Esophagus (tissue), 2 donors: ENCODE measurements around the gene ZNF764. TPM values are rescaled to one million over a fixed set of nuclear protein-coding genes. Genes with fewer than 3 reads are reported as not detected.
A peak's percentile ranks its signal among the peaks of the same experiment; 100 is the strongest.

Experiments
- H3K27ac ChIP-seq, 2 donors: one replicate each; pipeline ENCODE4 v1.5.1; 2013; ENCODE audit warnings: low read depth in 2 of 2, mild to moderate bottlenecking in 2 of 2, inconsistent platforms in 1 of 2, low read length in 1 of 2, moderate library complexity in 1 of 2
- H3K27me3 ChIP-seq, 2 donors: one replicate each; pipeline ENCODE4 v1.6.1; 2013; ENCODE audit warnings: low read length in 2 of 2, control low read depth in 1 of 2, mild to moderate bottlenecking in 1 of 2; ENCODE audit not compliant: insufficient read depth in 2 of 2, control insufficient read depth in 1 of 2
- H3K36me3 ChIP-seq, 2 donors: one replicate each; pipeline ENCODE4 v1.6.1; 2013; ENCODE audit warnings: low read length in 1 of 2; ENCODE audit not compliant: control insufficient read depth in 2 of 2, insufficient read depth in 2 of 2
- H3K4me1 ChIP-seq, 2 donors: one replicate each; pipeline ENCODE4 v1.6.1; 2013; ENCODE audit warnings: low read length in 1 of 2; ENCODE audit not compliant: control insufficient read depth in 2 of 2, insufficient read depth in 2 of 2
- H3K4me3 ChIP-seq, 2 donors: one replicate each; pipeline ENCODE4 v1.5.1; 2013; ENCODE audit warnings: low read length in 2 of 2, mild to moderate bottlenecking in 2 of 2, low read depth in 1 of 2, moderate library complexity in 1 of 2
- H3K9me3 ChIP-seq, 2 donors: one replicate each; pipeline ENCODE4 v1.6.1; 2013; ENCODE audit warnings: mild to moderate bottlenecking in 2 of 2, low read depth in 1 of 2, low read length in 1 of 2, moderate library complexity in 1 of 2; ENCODE audit not compliant: control insufficient read depth in 2 of 2, insufficient read depth in 1 of 2
- WGBS, 2 donors: extraction: QIAGEN DNeasy Blood & Tissue Kit; methylation state at CpG; one replicate each; pipeline ENCODE4 v1.1.7; 2013; 5-methylcytosine and 5-hydroxymethylcytosine counted together
- polyA plus RNA-seq, 2 donors: library from polyadenylated mRNA; stranded (reverse); fragments of 200-250 nt; gene quantifications; one replicate each; pipeline ENCODE4 v1.2.3, GENCODE V29; 2013
- donor health status: healthy with polysubstance abuse.
- donor health status: Bipolar disorder and iron deficiency.

The ZNF764 gene
- polyA plus RNA-seq, 2 donors: 2.7 to 3.1 TPM

GRCh38 chr16:30571445-30572322 is 13.5 kb upstream of the ZNF764 start, which contains the start of gene ZNF688:
Gene ZNF688, minus strand, starts transcription at chr16:30571714. Its CDS starts 85 bp downstream, at chr16:30571629.
- 0% methylated on average over 67 of the region's 67 CpGs for WGBS, 2 donors
- peaks cover 0 to 5% of the 10 kb centered on the region in 2 donors for H3K4me1 ChIP-seq
- H3K27ac ChIP-seq: peak within 1 kb of the TSS; percentile 93
- no peaks in the 10 kb centered on the region for H3K9me3 ChIP-seq
- no peaks in the 10 kb centered on the region for H3K27me3 ChIP-seq
- H3K36me3 ChIP-seq: peaks cover 0 to 4% of the 10 kb centered on the region in 2 donors
- peak within 1 kb of the TSS; percentile 62 to 75 for H3K4me3 ChIP-seq

DNA sequence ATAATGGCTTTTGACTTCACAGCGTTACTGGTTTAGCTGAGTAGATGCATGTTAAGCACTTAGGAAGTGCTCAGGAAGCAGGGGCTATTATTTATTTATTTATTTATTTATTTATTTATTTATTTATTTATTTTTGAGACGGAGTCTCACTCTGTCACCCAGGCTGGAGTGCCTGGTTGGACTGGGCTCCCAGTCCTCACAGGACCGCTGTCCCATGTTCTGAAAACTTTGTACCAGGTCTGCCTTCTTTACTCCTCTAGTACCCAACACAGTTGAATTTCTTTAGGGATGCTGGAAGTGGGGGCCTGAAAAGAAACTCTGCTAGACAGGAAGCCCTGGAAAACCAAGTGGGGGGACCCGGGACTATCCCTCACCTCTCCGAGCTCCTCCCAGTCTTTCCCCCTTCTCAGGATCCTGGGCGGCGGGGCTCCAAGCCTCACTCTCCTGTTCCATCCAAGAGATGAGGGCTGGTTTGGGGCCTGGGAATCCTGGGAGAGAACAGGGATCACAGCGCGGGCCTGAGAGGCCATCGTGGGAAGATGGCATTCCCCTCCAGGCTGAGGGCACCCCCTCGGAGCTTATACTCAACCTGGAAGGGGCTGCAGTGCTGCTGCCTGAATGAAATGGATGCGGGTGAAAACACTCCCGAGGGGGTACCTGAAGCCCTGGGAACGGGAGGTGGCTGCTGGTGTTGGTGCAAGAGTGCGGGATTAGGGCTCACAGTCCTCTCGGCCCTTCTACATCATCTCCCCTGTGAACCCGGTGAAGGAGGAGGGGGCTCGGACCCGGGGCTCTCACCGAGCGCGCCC is 12.7 kb upstream of the ZNF764 start:
- Histone ChIP-seq H3K27me3 (no peaks in the 10 kb centered on the region), H3K4me3 (peak overlapping the region; percentile 62 to 75), H3K4me1 (peaks cover 0 to 5% of the 10 kb centered on the region in 2 donors), H3K27ac (peak overlapping the region; percentile 93), H3K36me3 (peaks cover 0 to 4% of the 10 kb centered on the region in 2 donors), H3K9me3 (no peaks in the 10 kb centered on the region)
- WGBS, 2 donors: 10 to 11% methylated on average over 22 of the region's 22 CpGs

- no peaks in the 10 kb centered on the region for H3K27me3 ChIP-seq
- peaks cover 0 to 5% of the 10 kb centered on the region in 2 donors for H3K4me1 ChIP-seq
- no peaks in the 10 kb centered on the region for H3K9me3 ChIP-seq
- H3K27ac ChIP-seq: no peak overlapping the region
- 86 to 88% methylated on average over 39 to 44 of the region's 44 CpGs for WGBS, 2 donors
- no peak overlapping the region for H3K4me3 ChIP-seq
- peaks cover 0 to 4% of the 10 kb centered on the region in 2 donors for H3K36me3 ChIP-seq
Measured at GRCh38 chr16:30569746-30570635, 11.8 kb upstream of the ZNF764 start.

GRCh38 chr16:30569281-30569680 is 11.1 kb upstream of the ZNF764 start:
- Histone ChIP-seq H3K36me3 (peaks cover 0 to 4% of the 10 kb centered on the region in 2 donors), H3K4me3 (no peak overlapping the region), H3K9me3 (no peaks in the 10 kb centered on the region), H3K27me3 (no peaks in the 10 kb centered on the region), H3K27ac (no peak overlapping the region), H3K4me1 (peaks cover 0 to 5% of the 10 kb centered on the region in 2 donors)
- WGBS, 2 donors: 93 to 97% methylated on average over 3 of the region's 3 CpGs

GRCh38 chr16:30567991-30568638 is 9.9 kb upstream of the ZNF764 start:
- Histone ChIP-seq H3K27me3 (no peaks in the 10 kb centered on the region), H3K27ac (peak overlapping the region; percentile 23 to 77), H3K4me3 (no peak overlapping the region), H3K9me3 (no peaks in the 10 kb centered on the region), H3K4me1 (peaks cover 0 to 5% of the 10 kb centered on the region in 2 donors), H3K36me3 (peaks cover 0 to 4% of the 10 kb centered on the region in 2 donors)
- WGBS, 2 donors: 28 to 41% methylated on average over 6 of the region's 6 CpGs

GRCh38 chr16:30567160-30567990 is 9.2 kb upstream of the ZNF764 start:
- Histone ChIP-seq H3K4me3 (no peak overlapping the region), H3K9me3 (no peaks in the 10 kb centered on the region), H3K36me3 (peaks cover 0 to 4% of the 10 kb centered on the region in 2 donors), H3K27ac (peak overlapping the region; percentile 23 to 77), H3K4me1 (peaks cover 0 to 5% of the 10 kb centered on the region in 2 donors), H3K27me3 (no peaks in the 10 kb centered on the region)
- WGBS, 2 donors: 66 to 68% methylated on average over 14 of the region's 14 CpGs

DNA sequence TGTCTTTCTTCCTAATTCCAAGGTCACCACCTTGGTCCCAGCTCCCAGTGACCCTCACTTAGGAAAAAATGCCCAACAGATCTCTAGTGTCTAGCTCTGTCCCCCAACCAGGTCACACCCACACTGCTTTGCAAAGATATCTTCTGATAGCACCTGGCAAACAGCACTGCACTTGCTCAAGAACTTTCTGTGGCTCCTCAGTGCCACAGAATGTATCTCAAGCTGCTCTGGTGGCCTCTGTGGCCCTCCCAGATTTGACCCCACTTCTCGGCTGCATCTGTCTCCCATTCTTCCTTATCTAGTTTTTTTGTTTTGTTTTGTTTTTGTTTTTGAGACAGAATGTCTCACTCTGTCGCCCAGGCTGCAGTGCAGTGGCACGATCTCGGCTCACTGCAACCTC is 8.4 kb upstream of the ZNF764 start:
- WGBS, 2 donors: 87 to 89% methylated on average over 4 of the region's 4 CpGs
- Histone ChIP-seq H3K9me3 (no peaks in the 10 kb centered on the region), H3K36me3 (peaks cover 0 to 4% of the 10 kb centered on the region in 2 donors), H3K4me3 (no peak overlapping the region), H3K27ac (no peak overlapping the region), H3K4me1 (peaks cover 0 to 5% of the 10 kb centered on the region in 2 donors), H3K27me3 (no peaks in the 10 kb centered on the region)

DNA sequence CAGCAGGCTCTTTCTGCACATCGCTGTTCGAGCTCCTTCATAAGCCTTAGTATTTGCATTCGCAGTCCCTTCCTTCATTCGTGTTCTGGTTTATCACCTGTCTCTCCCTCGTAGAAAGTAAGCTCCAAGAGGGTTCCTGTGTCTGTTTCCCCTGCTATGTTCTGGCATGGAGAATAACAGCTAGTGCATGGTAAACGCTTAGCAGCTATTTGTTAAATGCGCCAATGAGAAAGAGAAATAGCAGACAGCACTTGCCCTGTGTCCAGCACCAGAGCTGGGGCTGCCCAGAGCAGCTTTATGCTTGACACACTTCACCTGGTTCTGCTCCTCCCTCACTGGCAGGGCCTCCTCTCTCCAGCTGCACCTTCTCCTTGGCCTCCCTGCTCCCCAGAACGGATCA is 7.8 kb upstream of the ZNF764 start:
- H3K36me3 ChIP-seq: peaks cover 0 to 4% of the 10 kb centered on the region in 2 donors
- WGBS, 2 donors: 66 to 67% methylated on average over 8 of the region's 8 CpGs
- no peak overlapping the region for H3K4me3 ChIP-seq
- H3K4me1 ChIP-seq: peaks cover 0 to 5% of the 10 kb centered on the region in 2 donors
- no peaks in the 10 kb centered on the region for H3K27me3 ChIP-seq
- H3K27ac ChIP-seq: no peak overlapping the region
- no peaks in the 10 kb centered on the region for H3K9me3 ChIP-seq
